Tibial artery (tissue), 4 donors: ENCODE data around the gene ELOVL4.

ENCODE experiments used
- DNase-seq, 2 donors: peaks; one replicate each; pipeline ENCODE4 v3.0.0-alpha.2; 2019
- H3K27ac ChIP-seq, 2 donors: fragments of 200-600 bp; sonication (generic) in 1 of 2; 1 replicate in 1 of 2; 2 replicates in 1 of 2; pipeline ENCODE4 v1.5.1; 2018 to 2019; ENCODE audit warnings: mild to moderate bottlenecking in 1 of 2
- H3K27me3 ChIP-seq, 2 donors: fragments of 200-600 bp; sonication (generic) in 1 of 2; one replicate each; pipeline versions ENCODE4 v1.5.1 to v1.6.0; 2016 to 2019
- H3K36me3 ChIP-seq, 3 donors: fragments of 200-600 bp; sonication (generic) in 2 of 3; one replicate each; pipeline ENCODE4 v1.5.1; 2016 to 2019; ENCODE audit warnings: mild to moderate bottlenecking in 2 of 3
- H3K4me1 ChIP-seq, 4 donors: fragments of 200-600 bp; sonication (generic) in 2 of 4; 1 replicate in 3 of 4; 2 replicates in 1 of 4; pipeline ENCODE4 v1.5.1; 2016 to 2019
- H3K4me3 ChIP-seq, 2 donors: fragments of 200-600 bp; sonication (generic) in 1 of 2; 1 replicate in 1 of 2; 2 replicates in 1 of 2; pipeline ENCODE4 v1.5.1; 2018 to 2019; ENCODE audit warnings: mild to moderate bottlenecking in 2 of 2
- H3K9me3 ChIP-seq, 3 donors: fragments of 200-600 bp; sonication (generic) in 1 of 3; one replicate each; pipeline ENCODE4 v1.5.1; 2016 to 2019
- CTCF ChIP-seq, 2 experiments: fragments of 200-600 bp in 1 of 2; fragments of 450-650 bp in 1 of 2; IDR thresholded peaks; one replicate each; pipeline ENCODE4 v1.5.1; 2017 to 2019; ENCODE audit warnings: antibody characterized with exemption in 2 of 2, mild to moderate bottlenecking in 1 of 2, moderate library complexity in 1 of 2
- intact Hi-C: fragments of 100-400 bp; cut with DNase I; formaldehyde crosslinking; loops from one replicate; pipeline ENCODE4 v1.15.0; 2023; ENCODE audit warnings: low total_unique reads

ELOVL4 gene

GRCh38 chr6:79909517-79909916 lies 37.8 kb downstream of the ELOVL4 start:
- no peak for TF ChIP-seq CTCF (IDR thresholded peaks at IDR 0.05)
- intact Hi-C loops = no loop called here
- H3K4me3 ChIP-seq = no peak overlapping the region
- H3K9me3 ChIP-seq = no peaks in the 10 kb centered on the region
- H3K27me3 ChIP-seq = no peaks in the 10 kb centered on the region
- H3K27ac ChIP-seq = no peak overlapping the region
- no peaks in the 10 kb centered on the region for H3K4me1 ChIP-seq
- no peaks in the 10 kb centered on the region for H3K36me3 ChIP-seq
- DNase-seq = no peak

GRCh38 chr6:79902046-79902445 lies 45.3 kb downstream of the ELOVL4 start:
- no peak for TF ChIP-seq CTCF (IDR thresholded peaks at IDR 0.05)
- Histone ChIP-seq H3K9me3 (no peaks in the 10 kb centered on the region), H3K36me3 (no peaks in the 10 kb centered on the region), H3K4me1 (no peaks in the 10 kb centered on the region), H3K27ac (no peak overlapping the region), H3K4me3 (no peak overlapping the region), H3K27me3 (no peaks in the 10 kb centered on the region)
- no peak for DNase-seq
- intact Hi-C loops = no loop called here

- TF ChIP-seq CTCF (IDR thresholded peaks at IDR 0.05) = no peak
- Histone ChIP-seq H3K27ac (no peak overlapping the region), H3K36me3 (no peaks in the 10 kb centered on the region), H3K4me3 (no peak overlapping the region), H3K4me1 (no peaks in the 10 kb centered on the region), H3K9me3 (no peaks in the 10 kb centered on the region), H3K27me3 (no peaks in the 10 kb centered on the region)
- intact Hi-C loops = no loop called here
- no peak for DNase-seq
Measured at GRCh38 chr6:79898076-79898475, 49.3 kb downstream of the ELOVL4 start.

- no peak for DNase-seq
- no peak overlapping the region for H3K4me3 ChIP-seq
- no peak for TF ChIP-seq CTCF (IDR thresholded peaks at IDR 0.05)
- no peak overlapping the region for H3K27ac ChIP-seq
- no peaks in the 10 kb centered on the region for H3K27me3 ChIP-seq
- H3K4me1 ChIP-seq = no peaks in the 10 kb centered on the region
- no peaks in the 10 kb centered on the region for H3K36me3 ChIP-seq
- intact Hi-C loops = no loop called here
- H3K9me3 ChIP-seq = no peaks in the 10 kb centered on the region
Measured at GRCh38 chr6:79896075-79896449, 51.3 kb downstream of the ELOVL4 start.

- no peak for DNase-seq
- TF ChIP-seq CTCF (IDR thresholded peaks at IDR 0.05) = no peak
- intact Hi-C loops = no loop called here
Measured at GRCh38 chr6:79895382-79896074, 51.8 kb downstream of the ELOVL4 start.

GRCh38 chr6:79894939-79895338 lies 52.4 kb downstream of the ELOVL4 start:
- intact Hi-C loops = no loop called here
- H3K27ac ChIP-seq = no peak overlapping the region
- peaks cover 0 to 5% (median 0%) of the 10 kb centered on the region in 3 donors for H3K9me3 ChIP-seq
- DNase-seq = no peak
- no peaks in the 10 kb centered on the region for H3K4me1 ChIP-seq
- TF ChIP-seq CTCF (IDR thresholded peaks at IDR 0.05) = no peak
- no peak overlapping the region for H3K4me3 ChIP-seq
- no peaks in the 10 kb centered on the region for H3K27me3 ChIP-seq
- no peaks in the 10 kb centered on the region for H3K36me3 ChIP-seq

More at GRCh38 chr6:79895382-79896074, 51.8 kb downstream of the ELOVL4 start:
- H3K4me3 ChIP-seq = no peak overlapping the region
- H3K9me3 ChIP-seq = peaks cover 0 to 5% (median 0%) of the 10 kb centered on the region in 3 donors
- no peaks in the 10 kb centered on the region for H3K27me3 ChIP-seq
- H3K27ac ChIP-seq = no peak overlapping the region
- H3K36me3 ChIP-seq = no peaks in the 10 kb centered on the region
- H3K4me1 ChIP-seq = no peaks in the 10 kb centered on the region
